AG04450 (cell line): ENCODE data around the gene LLGL2. TPM values are rescaled to one million over a fixed set of nuclear protein-coding genes. Genes with fewer than 3 reads are reported as not detected.

ENCODE experiments used
- CTCF ChIA-PET: fragments of 300-600, 350-600 bp; formaldehyde crosslinking; extraction: SDS; loops from one replicate; lab custom pipeline; 2022; ENCODE audit warnings: antibody characterized with exemption, inconsistent platforms; lab: Charles Lee
- POLR2A ChIA-PET: fragments of 350-600 bp; formaldehyde crosslinking; extraction: SDS; loops from one replicate; lab custom pipeline; 2021; ENCODE audit warnings: antibody characterized with exemption, inconsistent platforms; lab: Yijun Ruan, JAX
- DNase-seq: peaks from one replicate; pipeline ENCODE4 v3.0.0-alpha.2; 2011; ENCODE audit warnings: low read depth, low spot score
- H3K27ac ChIP-seq: one replicate; pipeline ENCODE4 v1.5.1; 2012; ENCODE audit warnings: low read depth, low read length, control low read depth
- H3K27me3 ChIP-seq: one replicate; pipeline ENCODE4 v1.6.0; 2012; ENCODE audit warnings: low read length; ENCODE audit not compliant: control insufficient read depth, insufficient read depth
- H3K4me3 ChIP-seq: 2 replicates; pipeline ENCODE4 v1.5.1; 2011; ENCODE audit warnings: mild to moderate bottlenecking, low read depth, low read length, control low read depth
- H3K9me3 ChIP-seq: 2 replicates; pipeline ENCODE4 v1.5.1; 2012; ENCODE audit warnings: low read length; ENCODE audit not compliant: control insufficient read depth, insufficient read depth
- polyA plus RNA-seq: library from polyadenylated mRNA; depleted of rRNA; stranded (reverse); fragments of >200 nt; gene quantifications from 2 replicates; pipeline ENCODE4 v1.2.3, GENCODE V29; 2011
- TF ChIP-seq, protein P1 (sequence below): IDR thresholded peaks from 2 replicates; pipeline ENCODE4 v1.5.1; 2011; ENCODE audit warnings: low read depth, low read length, control low read depth, inconsistent platforms

The LLGL2 gene
- polyA plus RNA-seq, 1 experiment, result 0.24 TPM

DNA sequence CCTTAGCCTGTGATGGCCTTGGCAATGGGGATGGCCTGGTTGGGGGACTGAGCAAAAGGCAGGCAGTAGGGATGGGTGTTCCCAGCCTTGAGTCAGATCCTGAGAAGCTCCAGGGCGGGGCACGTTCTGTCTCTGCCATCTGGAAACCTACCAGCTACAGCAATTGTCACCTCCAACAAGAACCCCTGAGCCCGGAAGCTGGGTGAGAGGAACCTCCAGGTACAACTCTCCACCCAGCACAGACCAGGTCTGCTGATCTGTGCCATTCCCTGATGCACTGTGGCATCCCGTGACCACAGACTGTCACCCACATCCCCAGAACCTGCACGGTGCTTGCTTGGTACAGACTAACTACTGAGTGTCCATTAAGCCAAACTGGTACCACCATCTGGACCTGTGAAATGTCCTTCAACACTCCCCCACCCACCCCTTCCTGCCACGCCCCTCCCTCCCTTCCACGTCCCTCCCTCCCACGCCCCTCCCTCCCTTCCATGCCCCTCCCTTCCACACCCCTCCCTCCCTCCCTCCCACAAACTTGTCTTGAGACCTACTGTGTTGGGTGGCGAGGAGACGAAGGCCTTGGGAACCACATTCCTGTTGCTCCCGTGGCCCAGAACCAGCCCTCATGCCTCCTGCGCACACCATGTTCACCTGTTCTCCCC, 78.7 kb downstream of the LLGL2 start:
- DNase-seq, result no peak

DNA sequence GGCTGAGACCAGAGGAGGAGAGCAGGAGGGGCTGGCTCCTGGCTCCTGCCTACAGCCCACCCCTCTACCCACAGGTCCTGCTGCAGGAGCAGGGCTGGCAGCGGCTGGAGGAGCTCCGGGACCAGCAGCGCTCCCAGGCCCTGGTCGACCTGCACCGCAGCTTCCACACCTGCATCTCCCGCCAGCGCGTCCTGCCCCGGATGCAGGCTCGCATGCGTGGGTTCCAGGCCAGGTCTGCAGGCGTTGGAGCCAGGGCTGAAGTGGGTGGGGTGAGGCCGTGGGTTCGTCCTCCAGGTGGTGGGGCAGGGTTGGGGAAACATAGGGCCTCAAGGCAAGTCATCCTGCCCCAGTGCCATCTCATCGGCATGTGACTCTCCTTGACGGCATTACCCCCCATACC, 80.3 kb downstream of the LLGL2 start:
- CTCF ChIA-PET, result interaction anchor here (0.5 kb wide), 1 partner anchor 142 kb away, joined by 7 read pairs; no protein-coding TSS in a partner anchor
- TF ChIP-seq, protein P1, sequence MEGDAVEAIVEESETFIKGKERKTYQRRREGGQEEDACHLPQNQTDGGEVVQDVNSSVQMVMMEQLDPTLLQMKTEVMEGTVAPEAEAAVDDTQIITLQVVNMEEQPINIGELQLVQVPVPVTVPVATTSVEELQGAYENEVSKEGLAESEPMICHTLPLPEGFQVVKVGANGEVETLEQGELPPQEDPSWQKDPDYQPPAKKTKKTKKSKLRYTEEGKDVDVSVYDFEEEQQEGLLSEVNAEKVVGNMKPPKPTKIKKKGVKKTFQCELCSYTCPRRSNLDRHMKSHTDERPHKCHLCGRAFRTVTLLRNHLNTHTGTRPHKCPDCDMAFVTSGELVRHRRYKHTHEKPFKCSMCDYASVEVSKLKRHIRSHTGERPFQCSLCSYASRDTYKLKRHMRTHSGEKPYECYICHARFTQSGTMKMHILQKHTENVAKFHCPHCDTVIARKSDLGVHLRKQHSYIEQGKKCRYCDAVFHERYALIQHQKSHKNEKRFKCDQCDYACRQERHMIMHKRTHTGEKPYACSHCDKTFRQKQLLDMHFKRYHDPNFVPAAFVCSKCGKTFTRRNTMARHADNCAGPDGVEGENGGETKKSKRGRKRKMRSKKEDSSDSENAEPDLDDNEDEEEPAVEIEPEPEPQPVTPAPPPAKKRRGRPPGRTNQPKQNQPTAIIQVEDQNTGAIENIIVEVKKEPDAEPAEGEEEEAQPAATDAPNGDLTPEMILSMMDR, result no peak
- Histone ChIP-seq H3K27me3 (peaks cover 2% of the 10 kb centered on the region), H3K27ac (no peak overlapping the region), H3K4me3 (no peak overlapping the region), H3K9me3 (no peaks in the 10 kb centered on the region)
- POLR2A ChIA-PET, result no interaction called here
- no peak for DNase-seq

More for the DNA sequence above, 78.7 kb downstream of the LLGL2 start:
- peaks cover 2% of the 10 kb centered on the region for H3K27me3 ChIP-seq
- CTCF ChIA-PET, result interaction anchor here (2.5 kb wide), 1 partner anchor 29 kb away, joined by 15 read pairs; the partner anchor contains the start of gene SMIM5
- POLR2A ChIA-PET, result no interaction called here
- H3K9me3 ChIP-seq, result no peaks in the 10 kb centered on the region
- no peak overlapping the region for H3K4me3 ChIP-seq
- TF ChIP-seq, protein P1, result no peak
- no peak overlapping the region for H3K27ac ChIP-seq

DNA sequence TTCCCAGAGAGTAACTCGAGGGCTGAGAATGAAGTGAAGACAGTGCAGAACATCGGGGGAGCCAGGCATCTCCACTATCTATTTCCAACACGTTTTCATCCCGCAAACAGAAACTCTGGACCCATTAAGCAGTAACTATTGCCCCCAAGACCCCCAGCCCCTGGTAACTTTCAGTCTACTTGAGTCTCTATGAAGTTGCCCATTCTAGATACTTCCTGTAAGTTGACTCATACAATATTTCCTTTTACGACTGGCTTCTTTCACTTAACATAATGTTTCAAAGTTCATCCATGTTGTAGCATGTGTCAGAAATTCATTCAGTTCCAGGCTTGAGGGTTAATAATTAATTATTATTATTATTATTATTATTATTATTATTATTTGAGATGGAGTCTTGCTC, 81.6 kb downstream of the LLGL2 start:
- ChIA-PET CTCF (no interaction called here), POLR2A (no interaction called here)
- no peaks in the 10 kb centered on the region for H3K9me3 ChIP-seq
- peaks cover 2% of the 10 kb centered on the region for H3K27me3 ChIP-seq
- no peak overlapping the region for H3K4me3 ChIP-seq
- no peak for DNase-seq
- no peak overlapping the region for H3K27ac ChIP-seq
- TF ChIP-seq, protein P1, result no peak

DNA sequence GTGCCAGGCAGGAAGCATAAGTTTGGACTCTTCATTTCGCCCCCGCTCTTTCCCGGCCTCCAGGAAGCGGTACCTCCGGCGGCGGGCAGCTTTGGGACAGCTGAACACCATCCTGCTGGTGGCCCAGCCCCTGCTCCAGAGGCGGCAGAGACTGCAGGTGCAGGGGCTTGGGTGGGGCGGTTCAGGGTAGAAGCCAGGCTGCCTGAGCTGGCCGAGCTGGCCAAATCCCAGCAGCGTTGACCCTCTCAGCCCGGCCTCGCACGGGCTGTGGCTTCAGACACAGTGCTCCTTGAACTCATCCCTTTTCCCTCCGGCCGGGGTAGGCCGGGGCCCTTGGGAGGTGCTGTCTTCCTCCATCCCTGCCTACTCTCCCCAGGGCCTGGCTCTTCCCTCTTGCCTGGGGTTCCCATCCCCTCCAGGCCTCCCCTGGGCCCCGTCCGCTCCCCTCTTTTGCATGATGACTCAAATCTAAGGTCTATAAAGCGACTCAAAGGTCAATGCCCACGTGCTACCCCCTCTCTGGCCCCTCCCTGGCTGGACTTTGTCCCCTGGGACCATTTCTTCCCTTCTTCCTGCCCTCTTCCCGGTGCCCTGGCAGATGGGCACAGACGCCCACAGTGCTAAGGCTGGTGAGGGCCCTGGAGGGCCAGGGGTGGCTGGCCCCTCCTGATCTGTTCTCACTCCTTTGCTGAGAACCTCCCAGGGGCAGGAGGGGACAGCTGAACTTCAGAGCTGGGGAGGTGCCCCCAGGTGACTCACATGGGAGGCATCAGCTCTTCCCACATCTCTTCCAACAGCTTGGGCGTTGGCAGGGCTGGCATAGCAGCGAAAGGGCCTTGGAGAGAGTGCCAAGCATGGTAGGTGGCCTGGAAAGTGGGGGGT, 84.8 kb downstream of the LLGL2 start:
- POLR2A ChIA-PET, result interaction anchor here (0.9 kb wide), 1 partner anchor 10 kb away, joined by 3 read pairs; no protein-coding TSS in a partner anchor

More for the DNA sequence above, 84.8 kb downstream of the LLGL2 start:
- TF ChIP-seq, protein P1, result no peak
- peaks cover 2% of the 10 kb centered on the region for H3K27me3 ChIP-seq
- no peak overlapping the region for H3K27ac ChIP-seq
- DNase-seq, result no peak
- CTCF ChIA-PET, result interaction anchor here (1.7 to 2.1 kb wide), 3 partner anchors 23 to 24 kb away, joined by 5 to 16 read pairs (median 7); partner anchors contain the start of gene SMIM5
- H3K4me3 ChIP-seq, result no peak overlapping the region
- no peaks in the 10 kb centered on the region for H3K9me3 ChIP-seq
